K562 (cell line): ENCODE measurements around the gene TGFBR3L. TPM values are rescaled to one million over a fixed set of nuclear protein-coding genes. Genes with fewer than 3 reads are reported as not detected.

Source experiments
- ATF6 ChIP-seq: sonication (generic); formaldehyde crosslinking; IDR thresholded peaks from 2 replicates; pipeline ENCODE4 v1.4.0; 2020; ENCODE audit warnings: mild to moderate bottlenecking, missing genetic modification reagents
- BRD4 ChIP-seq: fragments of 200-600 bp; sonication (generic); IDR thresholded peaks from 2 replicates; pipeline ENCODE4 v1.6.1; 2017; ENCODE audit warnings: inconsistent platforms
- EGR1 ChIP-seq: fragments of 450-650 bp; conservative IDR thresholded peaks from 2 replicates; pipeline ENCODE4 v1.6.1; 2017; ENCODE audit warnings: mild to moderate bottlenecking
- EP300 ChIP-seq: IDR thresholded peaks from 2 replicates; pipeline ENCODE4 v1.6.1; 2012; ENCODE audit warnings: low read length, improper control_type of control experiment
- FOXK1 ChIP-seq: sonication (generic); formaldehyde crosslinking; IDR thresholded peaks from 2 replicates; pipeline ENCODE4 v1.8.0; 2022; ENCODE audit warnings: missing genetic modification reagents, mild to moderate bottlenecking, borderline replicate concordance
- HOXB6 ChIP-seq: fragments of 250-450 bp; sonication (Bioruptor Pico); IDR thresholded peaks from 2 replicates; pipeline ENCODE4 v1.5.1; 2022; ENCODE audit warnings: mild to moderate bottlenecking, borderline replicate concordance
- ILF3 ChIP-seq: fragments of 450-650 bp; IDR thresholded peaks from 2 replicates; pipeline ENCODE4 v1.6.1; 2018; ENCODE audit warnings: antibody characterized with exemption, mild to moderate bottlenecking, moderate library complexity, borderline replicate concordance
- KLF6 ChIP-seq: fragments of 250-450 bp; sonication (Bioruptor Pico); IDR thresholded peaks from 2 replicates; pipeline ENCODE4 v1.4.0; 2020; ENCODE audit warnings: mild to moderate bottlenecking, moderate library complexity, borderline replicate concordance
- MED1 ChIP-seq: sonication (generic); formaldehyde crosslinking; IDR thresholded peaks from 2 replicates; pipeline ENCODE4 v1.8.1; 2023; ENCODE audit warnings: missing genetic modification reagents, borderline replicate concordance
- MIER1 ChIP-seq: fragments of 450-650 bp; IDR thresholded peaks from 2 replicates; pipeline ENCODE4 v1.6.1; 2016; ENCODE audit warnings: antibody characterized with exemption, mild to moderate bottlenecking, low read depth
- NFE2 ChIP-seq: IDR thresholded peaks from 2 replicates; pipeline ENCODE4 v1.6.1; 2014; ENCODE audit warnings: antibody characterized with exemption, low read depth
- POLR2AphosphoS5 ChIP-seq: IDR thresholded peaks from 2 replicates; pipeline ENCODE4 v1.6.1; 2011; ENCODE audit warnings: mild to moderate bottlenecking, low read depth, low read length, moderate library complexity; ENCODE audit not compliant: control insufficient read depth, insufficient read depth
- SIN3A ChIP-seq, 2 experiments: fragments of 150-350 bp in 1 of 2; IDR thresholded peaks; 2 replicates each; pipeline ENCODE4 v1.6.1; 2011 to 2016; ENCODE audit warnings: borderline replicate concordance in 2 of 2, low read depth in 2 of 2, low read length in 2 of 2, mild to moderate bottlenecking in 2 of 2, moderate library complexity in 2 of 2; ENCODE audit not compliant: control insufficient read depth in 1 of 2
- SNIP1 ChIP-seq: fragments of 450-650 bp; IDR thresholded peaks from 2 replicates; pipeline ENCODE4 v1.7.1; 2017; ENCODE audit warnings: low read depth, mild to moderate bottlenecking
- STAG1 ChIP-seq: sonication (generic); formaldehyde crosslinking; IDR thresholded peaks from 2 replicates; pipeline ENCODE4 v1.5.0; 2020; ENCODE audit warnings: missing genetic modification reagents, borderline replicate concordance
- ZBTB49 ChIP-seq: sonication (generic); formaldehyde crosslinking; IDR thresholded peaks from 2 replicates; pipeline ENCODE4 v1.8.0; 2022; ENCODE audit warnings: missing genetic modification reagents, mild to moderate bottlenecking, borderline replicate concordance
- ZC3H4 ChIP-seq: sonication (generic); formaldehyde crosslinking; IDR thresholded peaks from 2 replicates; pipeline ENCODE4 v1.9.0; 2021; ENCODE audit warnings: missing genetic modification reagents, borderline replicate concordance
- ZNF146 ChIP-seq: IDR thresholded peaks from one replicate; pipeline ENCODE4 v1.6.1; 2018; ENCODE audit warnings: missing compliant biosample characterization; ENCODE audit not compliant: unreplicated experiment
- ZNF583 ChIP-seq: fragments of 250-450 bp; sonication (Bioruptor Pico); IDR thresholded peaks from 2 replicates; pipeline ENCODE4 v1.4.0; 2020
- ZNF589 ChIP-seq: fragments of 200-800 bp; sonication (Bioruptor generic); IDR thresholded peaks from 2 replicates; pipeline ENCODE4 v1.6.1; 2016; ENCODE audit warnings: low read depth, missing genetic modification characterization, missing compliant biosample characterization
- polyA plus RNA-seq, 8 experiments: library from polyadenylated mRNA; depleted of rRNA in 4 of 8; stranded (reverse) in 5 of 8; unstranded in 3 of 8; fragments of >200 nt; fragmentation: Nextera tagmentation in 2 of 8; fragmentation: Illumina TruSeq in 1 of 8; extraction: Ambion mirVana in 2 of 8; extraction: Trizol in 1 of 8; gene quantifications; 2 replicates each; pipeline versions ENCODE4 v1.2.1 to v1.2.3, GENCODE V29; 2011 to 2014; ENCODE audit warnings: inconsistent platforms in 1 of 8, missing spikeins in 1 of 8
- total RNA-seq, 7 experiments: library from RNA; depleted of rRNA in 6 of 7; stranded (reverse); fragments of >200 nt in 6 of 7; fragmentation: Illumina TruSeq in 2 of 7; extraction: Trizol in 2 of 7; gene quantifications; 2 replicates each; pipeline versions ENCODE4 v1.2.1 to v1.2.3, GENCODE V29; 2011 to 2021; ENCODE audit warnings: low replicate concordance in 1 of 7

The TGFBR3L gene
- total and polyA plus RNA-seq, 9 of the 15 experiments (the other 6 are each of a cell fraction or from before 2014, with no cell fraction given), result not detected

- TF ChIP-seq MIER1 (no peak; the same call in 1 of the 2 replicates), EGR1 (no peak; the same call in 1 of the 2 replicates), POLR2AphosphoS5 (peak; percentile 71), KLF6 (no peak), FOXK1 (CRISPR knock-in tag) (no peak), STAG1 (CRISPR knock-in tag) (no peak), BRD4 (peak; percentile 75), ZC3H4 (CRISPR knock-in tag) (no peak), EP300 (peak; percentile 2; the same call in 1 of the 2 replicates), ZNF146 (CRISPR knock-in tag) (no peak), SIN3A (IDR thresholded peaks at IDR 0.05; ENCODE audit: borderline replicate concordance in 2 of 2, control insufficient read depth in 1 of 2, low read depth in 2 of 2, low read length in 2 of 2) (peak; percentile 93 to 96; a peak in 3 of 4 replicates), ZNF589 (CRISPR knock-in tag) (no peak), SNIP1 (no peak), ZBTB49 (no peak), NFE2 (0 out of 2 replicates have a peak, but pooled peaks have one; percentile 2), ZNF583 (CRISPR knock-in tag) (peak; percentile 60; the same call in 1 of the 2 replicates), HOXB6 (CRISPR knock-in tag) (no peak), ILF3 (peak; percentile 35; the same call in 1 of the 2 replicates), ATF6 (CRISPR knock-in tag) (peak; percentile 25; the same call in 1 of the 2 replicates), MED1 (CRISPR knock-in tag) (no peak)
Measured at GRCh38 chr19:7943444-7944176, 29.0 kb downstream of the TGFBR3L start, which contains the start of gene TIMM44 (continued).
